Measurements from ENCODE around the gene ZSCAN32.

ZSCAN32 gene

DNA sequence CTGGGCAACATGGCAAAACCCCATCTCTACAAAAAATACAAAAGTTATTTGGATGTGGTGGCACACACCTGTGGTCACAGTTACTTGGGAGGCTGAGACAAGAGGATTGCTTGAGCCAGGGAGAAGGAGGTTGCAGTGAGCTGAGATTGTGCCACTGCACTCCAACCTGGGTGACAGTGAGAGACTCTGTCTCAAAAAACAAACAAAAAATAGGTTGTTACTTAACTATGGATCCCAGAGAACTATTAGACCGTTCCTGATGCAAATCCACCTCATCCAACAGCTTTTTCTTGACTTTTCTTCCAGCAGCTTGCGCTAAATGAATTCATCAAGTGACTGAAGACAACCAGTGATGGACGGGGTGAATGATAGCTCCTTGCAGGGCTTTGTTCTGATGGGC lies 45.2 kb downstream of the ZSCAN32 start, which contains the start of gene OR2C1:
TSS of gene OR2C1 (plus strand) at position 301 of the 400 bp plus-strand sequence. CDS start at position 353, 52 bp downstream.
- no peak for DNase-seq

GRCh38 chr16:3349175-3349574 lies 51.6 kb downstream of the ZSCAN32 start:
- no peak for DNase-seq

DNA sequence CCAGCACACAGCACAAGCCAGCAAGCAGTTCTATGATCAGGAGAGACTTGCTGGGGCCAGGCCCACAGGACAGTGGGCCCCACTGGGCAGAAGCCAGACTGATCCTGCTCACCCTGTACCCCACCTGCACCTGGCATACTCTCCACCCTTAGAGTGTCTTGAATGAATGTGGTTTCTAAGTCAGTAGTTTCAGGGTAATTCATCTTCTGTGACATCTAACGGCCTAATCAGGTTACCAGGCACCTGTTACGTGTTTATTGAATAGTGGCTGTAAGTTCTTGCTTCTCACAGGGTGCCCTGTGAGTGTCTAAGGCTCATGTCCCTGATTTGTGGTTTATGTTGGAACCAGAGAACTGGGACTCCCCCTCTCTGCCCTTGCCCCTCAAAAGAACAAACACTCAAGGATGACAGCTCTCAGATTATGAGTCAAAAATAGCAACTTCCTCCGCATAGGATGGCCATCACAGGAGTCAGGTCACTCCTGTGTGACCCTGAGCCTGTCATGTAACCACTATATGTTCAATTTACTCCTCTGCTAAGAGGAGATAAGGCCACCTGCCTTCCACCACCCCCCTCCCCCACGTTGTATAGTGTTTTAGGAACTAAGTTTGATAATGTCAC lies 52.1 kb downstream of the ZSCAN32 start:
- no peak for DNase-seq

DNA sequence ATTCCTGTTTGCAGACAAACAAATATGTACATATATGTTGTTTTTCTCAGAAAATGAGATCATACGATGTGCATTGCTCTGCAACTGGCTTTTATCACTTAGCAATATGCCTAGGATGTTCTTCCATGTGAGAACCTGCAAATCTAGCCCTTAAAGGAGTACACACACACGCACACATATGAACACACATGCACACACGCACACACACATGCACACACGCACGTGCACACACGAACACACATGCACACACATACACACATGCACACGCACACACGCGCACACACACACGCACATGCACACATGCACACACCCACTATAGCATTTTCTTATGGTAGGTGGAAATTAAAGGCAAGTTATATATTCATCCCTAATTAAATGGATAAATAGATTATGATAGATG lies 53.2 kb downstream of the ZSCAN32 start:
- no peak for DNase-seq

DNA sequence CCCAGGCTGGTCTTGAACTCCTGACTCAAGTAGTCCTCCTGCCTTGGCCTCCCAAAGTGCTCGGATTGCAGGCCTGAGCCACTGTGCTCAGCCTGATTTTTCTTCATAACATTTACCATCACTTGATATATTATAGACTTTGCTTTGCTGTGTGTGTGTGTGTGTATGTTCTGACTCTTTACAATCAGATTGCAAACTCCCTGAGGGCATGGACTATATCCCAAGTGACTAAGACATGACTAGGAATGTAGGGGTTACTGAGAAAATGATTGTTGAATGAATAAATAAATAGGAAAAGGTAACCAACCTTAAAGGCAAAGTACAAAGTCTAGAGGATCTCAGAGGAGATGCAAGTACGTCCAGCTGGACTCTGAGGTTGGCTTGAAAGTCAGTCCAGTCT lies 54.8 kb downstream of the ZSCAN32 start:
- no peak for DNase-seq
